Subcutaneous abdominal adipose tissue (tissue), 5 donors: ENCODE results near the gene FLOT1.

ENCODE experiments used
- H3K27ac ChIP-seq: one replicate; pipeline ENCODE4 v1.7.0; 2013; ENCODE audit warnings: low read depth, mild to moderate bottlenecking, inconsistent platforms, low read length, moderate library complexity
- H3K27me3 ChIP-seq, 5 donors: one replicate each; pipeline ENCODE4 v1.7.0; 2013; ENCODE audit warnings: low read length in 5 of 5, inconsistent platforms in 1 of 5; ENCODE audit not compliant: control insufficient read depth in 5 of 5, insufficient read depth in 4 of 5
- H3K36me3 ChIP-seq, 5 donors: one replicate each; pipeline ENCODE4 v1.7.0; 2013; ENCODE audit warnings: low read length in 5 of 5; ENCODE audit not compliant: control insufficient read depth in 5 of 5, insufficient read depth in 5 of 5
- H3K4me1 ChIP-seq, 5 donors: one replicate each; pipeline ENCODE4 v1.7.0; 2013; ENCODE audit warnings: low read length in 5 of 5, mild to moderate bottlenecking in 3 of 5, moderate library complexity in 1 of 5; ENCODE audit not compliant: control insufficient read depth in 5 of 5, insufficient read depth in 5 of 5
- H3K4me3 ChIP-seq, 5 donors: one replicate each; pipeline ENCODE4 v1.7.0; 2013; ENCODE audit warnings: low read length in 5 of 5, low read depth in 1 of 5
- H3K9ac ChIP-seq, 5 donors: one replicate each; pipeline ENCODE4 v1.7.0; 2013; ENCODE audit warnings: low read length in 5 of 5, mild to moderate bottlenecking in 4 of 5, moderate library complexity in 3 of 5
- H3K9me3 ChIP-seq, 5 donors: one replicate each; pipeline ENCODE4 v1.7.0; 2013; ENCODE audit warnings: low read length in 5 of 5; ENCODE audit not compliant: control insufficient read depth in 5 of 5
- donor health status: healthy.
- donor health status: healthy.
- donor health status: healthy.
- donor health status: healthy.
- donor health status: healthy.

FLOT1 gene

GRCh38 chr6:30703821-30704220 lies 38.7 kb downstream of the FLOT1 start:
- Histone ChIP-seq H3K36me3 (peaks cover 3 to 58% (median 39%) of the 10 kb centered on the region in 5 donors), H3K4me3 (no peak overlapping the region), H3K4me1 (peaks cover 0 to 11% (median 8%) of the 10 kb centered on the region in 5 donors), H3K27ac (no peak overlapping the region), H3K27me3 (no peaks in the 10 kb centered on the region), H3K9ac (no peak overlapping the region), H3K9me3 (no peaks in the 10 kb centered on the region)

- Histone ChIP-seq H3K27me3 (no peaks in the 10 kb centered on the region), H3K4me3 (no peak overlapping the region), H3K4me1 (peaks cover 0 to 11% (median 8%) of the 10 kb centered on the region in 5 donors), H3K27ac (no peak overlapping the region), H3K9ac (no peak overlapping the region), H3K9me3 (no peaks in the 10 kb centered on the region), H3K36me3 (peaks cover 3 to 52% (median 37%) of the 10 kb centered on the region in 5 donors)
These were observed 39.5 kb downstream of the FLOT1 start for GRCh38 chr6:30703011-30703410.

- Histone ChIP-seq H3K27me3 (no peaks in the 10 kb centered on the region), H3K27ac (no peak overlapping the region), H3K9me3 (no peaks in the 10 kb centered on the region), H3K4me1 (peaks cover 0 to 15% (median 8%) of the 10 kb centered on the region in 5 donors), H3K4me3 (no peak overlapping the region), H3K9ac (no peak overlapping the region), H3K36me3 (peaks cover 0 to 29% (median 17%) of the 10 kb centered on the region in 5 donors)
These were observed 42.1 kb downstream of the FLOT1 start for GRCh38 chr6:30700340-30700739.

- H3K9ac ChIP-seq: no peak overlapping the region
- H3K27ac ChIP-seq: no peak overlapping the region
- H3K4me3 ChIP-seq: no peak overlapping the region
- H3K27me3 ChIP-seq: no peaks in the 10 kb centered on the region
- H3K9me3 ChIP-seq: no peaks in the 10 kb centered on the region
- peaks cover 0 to 13% (median 5%) of the 10 kb centered on the region in 5 donors for H3K4me1 ChIP-seq
- peaks cover 0 to 6% (median 3%) of the 10 kb centered on the region in 5 donors for H3K36me3 ChIP-seq
These were observed 46.1 kb downstream of the FLOT1 start for GRCh38 chr6:30696432-30696831.

- peaks cover 8 to 48% (median 42%) of the 10 kb centered on the region in 5 donors for H3K4me1 ChIP-seq
- peaks cover 0 to 4% (median 0%) of the 10 kb centered on the region in 5 donors for H3K27me3 ChIP-seq
- peak overlapping the region in 4 of 5 donors; percentile 52 to 86 (median 72) for H3K4me3 ChIP-seq
- peak overlapping the region; percentile 100 for H3K27ac ChIP-seq
- H3K9me3 ChIP-seq: no peaks in the 10 kb centered on the region
- peak overlapping the region in 1 of 5 donors; percentile 32 for H3K9ac ChIP-seq
- H3K36me3 ChIP-seq: no peaks in the 10 kb centered on the region
These were observed 51.2 kb downstream of the FLOT1 start for GRCh38 chr6:30691208-30691847.

GRCh38 chr6:30690403-30691207 lies 51.9 kb downstream of the FLOT1 start, which contains the start of gene NRM:
Gene NRM, minus strand, starts transcription at chr6:30690984. Its CDS starts 10 bp downstream, at chr6:30690974.
- Histone ChIP-seq H3K27me3 (peaks cover 0 to 4% (median 0%) of the 10 kb centered on the region in 5 donors), H3K27ac (peak within 1 kb of the TSS; percentile 100), H3K36me3 (no peaks in the 10 kb centered on the region), H3K9me3 (no peaks in the 10 kb centered on the region), H3K9ac (peak within 1 kb of the TSS; percentile 40 to 82 (median 61)), H3K4me3 (peak within 1 kb of the TSS; percentile 52 to 97 (median 80)), H3K4me1 (peaks cover 8 to 55% (median 50%) of the 10 kb centered on the region in 5 donors)

- peak overlapping the region in 3 of 5 donors; percentile 40 to 82 (median 68) for H3K9ac ChIP-seq
- peaks cover 10 to 56% (median 52%) of the 10 kb centered on the region in 5 donors for H3K4me1 ChIP-seq
- no peaks in the 10 kb centered on the region for H3K36me3 ChIP-seq
- peak overlapping the region; percentile 52 to 97 (median 80) for H3K4me3 ChIP-seq
- no peaks in the 10 kb centered on the region for H3K9me3 ChIP-seq
- H3K27me3 ChIP-seq: peaks cover 0 to 4% (median 0%) of the 10 kb centered on the region in 5 donors
- H3K27ac ChIP-seq: peak overlapping the region; percentile 100
These were observed 52.5 kb downstream of the FLOT1 start for GRCh38 chr6:30689985-30690384.

GRCh38 chr6:30689022-30689865 lies 53.2 kb downstream of the FLOT1 start:
- H3K36me3 ChIP-seq: no peaks in the 10 kb centered on the region
- no peaks in the 10 kb centered on the region for H3K9me3 ChIP-seq
- H3K4me1 ChIP-seq: peaks cover 10 to 62% (median 57%) of the 10 kb centered on the region in 5 donors
- peaks cover 0 to 4% (median 0%) of the 10 kb centered on the region in 5 donors for H3K27me3 ChIP-seq
- peak overlapping the region in 3 of 5 donors; percentile 68 to 96 (median 94) for H3K9ac ChIP-seq
- peak overlapping the region in 3 of 5 donors; percentile 75 to 94 (median 80) for H3K4me3 ChIP-seq
- peak overlapping the region; percentile 100 for H3K27ac ChIP-seq

GRCh38 chr6:30688569-30688968 lies 53.9 kb downstream of the FLOT1 start:
- Histone ChIP-seq H3K4me3 (peak overlapping the region in 3 of 5 donors; percentile 75 to 94 (median 85)), H3K27me3 (peaks cover 0 to 4% (median 0%) of the 10 kb centered on the region in 5 donors), H3K9ac (peak overlapping the region in 2 of 5 donors; percentile 94 to 96), H3K9me3 (no peaks in the 10 kb centered on the region), H3K4me1 (peaks cover 12 to 69% (median 63%) of the 10 kb centered on the region in 5 donors), H3K27ac (peak overlapping the region; percentile 100), H3K36me3 (no peaks in the 10 kb centered on the region)
